A673 (cell line): Measurements from ENCODE around the gene CAPN10.

Experiments used
- CTCF ChIP-seq: fragments of 300-800, 200-600 bp; sonication (generic); conservative IDR thresholded peaks from 2 replicates; pipeline ENCODE4 v1.5.1; 2017; ENCODE audit warnings: low read depth, mild to moderate bottlenecking, antibody characterized with exemption, low read length, moderate library complexity, mixed read lengths
- EZH2 ChIP-seq: fragments of 200-600 bp; sonication (generic); IDR thresholded peaks from 2 replicates; pipeline ENCODE4 v1.6.1; 2017; ENCODE audit warnings: borderline replicate concordance, low read depth, mild to moderate bottlenecking, mixed read lengths, antibody characterized with exemption, low read length; ENCODE audit not compliant: poor library complexity, severe bottlenecking

GRCh38 chr2:240632306-240632721, 45.8 kb downstream of the CAPN10 start:
- TF ChIP-seq CTCF (no peak), EZH2 (no peak)
